Neuronal stem cell (in vitro differentiated cells): Measurements from ENCODE around the gene LMF1.

Source experiments
- DNase-seq: peaks from one replicate; pipeline ENCODE4 v3.0.0-alpha.2; 2013; ENCODE audit warnings: low spot score
- H2AFZ ChIP-seq: one replicate; pipeline ENCODE4 v1.6.1; 2013; ENCODE audit warnings: mild to moderate bottlenecking, low read length, inconsistent platforms
- H2AK5ac ChIP-seq: 2 replicates; pipeline ENCODE4 v1.6.1; 2013; ENCODE audit warnings: low read depth, mild to moderate bottlenecking, inconsistent platforms, low read length, moderate library complexity, mixed read lengths
- H2BK120ac ChIP-seq: 2 replicates; pipeline ENCODE4 v1.6.1; 2013; ENCODE audit warnings: low read depth, mild to moderate bottlenecking, inconsistent platforms, low read length, moderate library complexity, mixed read lengths
- H2BK12ac ChIP-seq: one replicate; pipeline ENCODE4 v1.6.1; 2013; ENCODE audit warnings: low read length, inconsistent platforms
- H2BK15ac ChIP-seq: 2 replicates; pipeline ENCODE4 v1.6.1; 2013; ENCODE audit warnings: mild to moderate bottlenecking, low read length, inconsistent platforms, mixed read lengths
- H2BK5ac ChIP-seq: one replicate; pipeline ENCODE4 v1.6.1; 2013; ENCODE audit warnings: inconsistent platforms, mild to moderate bottlenecking, low read length, moderate library complexity
- H3K14ac ChIP-seq: one replicate; pipeline ENCODE4 v1.6.1; 2013; ENCODE audit warnings: low read length, inconsistent platforms
- H3K18ac ChIP-seq: 2 replicates; pipeline ENCODE4 v1.6.1; 2013; ENCODE audit warnings: low read length, inconsistent platforms
- H3K23ac ChIP-seq: 2 replicates; pipeline ENCODE4 v1.6.1; 2013; ENCODE audit warnings: low read depth, mild to moderate bottlenecking, mixed read lengths, low read length, inconsistent platforms; ENCODE audit not compliant: poor library complexity
- H3K27ac ChIP-seq: replicated peaks from 3 replicates; pipeline ENCODE4 v1.5.1; 2013; ENCODE audit warnings: low read length, inconsistent platforms
- H3K27me3 ChIP-seq, 3 experiments: 2 replicates each; pipeline ENCODE4 v1.6.1; 2013; ENCODE audit warnings: low read length in 3 of 3, mild to moderate bottlenecking in 2 of 3, inconsistent platforms in 1 of 3, low read depth in 1 of 3, mixed read lengths in 1 of 3, moderate library complexity in 1 of 3; ENCODE audit not compliant: control insufficient read depth in 3 of 3, insufficient read depth in 3 of 3
- H3K36me3 ChIP-seq, 2 donors: replicated peaks in 1 of 2; 2 replicates each; pipeline ENCODE4 v1.6.1; 2013; ENCODE audit warnings: low read length in 2 of 2; ENCODE audit not compliant: control insufficient read depth in 2 of 2, insufficient read depth in 2 of 2
- H3K4ac ChIP-seq: 2 replicates; pipeline ENCODE4 v1.6.1; 2013; ENCODE audit warnings: inconsistent platforms, mild to moderate bottlenecking, low read length, moderate library complexity
- H3K4me1 ChIP-seq, 2 donors: 1 replicate in 1 of 2; 2 replicates in 1 of 2; pipeline ENCODE4 v1.6.1; 2013; ENCODE audit warnings: low read length in 2 of 2, low read depth in 1 of 2; ENCODE audit not compliant: control insufficient read depth in 2 of 2, insufficient read depth in 1 of 2
- H3K4me2 ChIP-seq: one replicate; pipeline ENCODE4 v1.6.1; 2013; ENCODE audit warnings: mild to moderate bottlenecking, low read length, inconsistent platforms; ENCODE audit not compliant: insufficient read depth, poor library complexity, severe bottlenecking
- H3K4me3 ChIP-seq, 2 donors: 2 replicates each; pipeline ENCODE4 v1.5.1; 2013; ENCODE audit warnings: low read length in 2 of 2, mild to moderate bottlenecking in 2 of 2, inconsistent platforms in 1 of 2, moderate library complexity in 1 of 2
- H3K79me1 ChIP-seq: one replicate; pipeline ENCODE4 v1.6.1; 2013; ENCODE audit warnings: low read depth, mild to moderate bottlenecking, inconsistent platforms, low read length, moderate library complexity
- H3K9ac ChIP-seq: one replicate; pipeline ENCODE4 v1.6.1; 2013; ENCODE audit warnings: mild to moderate bottlenecking, low read depth, low read length, inconsistent platforms; ENCODE audit not compliant: poor library complexity
- H3K9me3 ChIP-seq, 2 donors: replicated peaks in 1 of 2; 2 replicates each; pipeline versions ENCODE3 to v1.6.1; 2013; ENCODE audit warnings: low read length in 2 of 2, mild to moderate bottlenecking in 2 of 2, inconsistent platforms in 1 of 2, low read depth in 1 of 2, mixed read lengths in 1 of 2, moderate library complexity in 1 of 2; ENCODE audit not compliant: control insufficient read depth in 2 of 2, insufficient read depth in 1 of 2
- H4K8ac ChIP-seq: one replicate; pipeline ENCODE4 v1.6.1; 2013; ENCODE audit warnings: low read depth, mild to moderate bottlenecking, inconsistent platforms, low read length, moderate library complexity
- H4K91ac ChIP-seq: one replicate; pipeline ENCODE4 v1.6.1; 2013; ENCODE audit warnings: low read length, low read depth, mild to moderate bottlenecking, inconsistent platforms; ENCODE audit not compliant: poor library complexity
- WGBS, 2 donors: extraction: QIAGEN DNeasy Blood & Tissue Kit; methylation state at CpG; one replicate each; pipeline ENCODE4 v1.1.7; 2013; ENCODE audit warnings: missing lambda C conversion rate in 2 of 2, mixed read lengths in 1 of 2; ENCODE audit not compliant: insufficient read length in 2 of 2, insufficient replicate concordance in 1 of 2; ENCODE audit errors: extremely low coverage in 2 of 2; 5-methylcytosine and 5-hydroxymethylcytosine counted together

Gene LMF1

DNA sequence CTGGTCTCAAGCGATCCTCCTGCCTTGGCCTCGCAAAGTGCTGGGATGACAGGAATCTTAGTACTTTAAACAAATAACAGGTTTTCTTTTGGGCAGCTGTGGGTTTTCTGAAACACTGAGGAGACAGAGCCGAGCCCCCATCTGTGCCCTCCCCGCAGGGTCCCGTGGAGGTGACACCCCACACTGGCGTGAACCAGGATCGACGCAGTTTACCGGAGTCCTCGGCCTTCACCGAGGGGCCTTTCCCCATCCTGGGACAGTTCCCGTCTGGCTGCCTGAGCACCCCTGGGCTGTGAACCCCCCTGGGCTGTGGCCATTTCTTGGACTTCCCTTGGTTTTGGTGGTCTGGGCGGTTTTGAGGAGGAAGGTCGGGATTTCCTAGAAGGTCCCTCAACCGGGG lies 154.9 kb downstream of the LMF1 start:
- H2BK12ac ChIP-seq: no peak overlapping the region
- H3K27ac ChIP-seq: no peak overlapping the region
- H4K8ac ChIP-seq: no peak overlapping the region
- no peaks in the 10 kb centered on the region for H3K36me3 ChIP-seq
- H3K4ac ChIP-seq: no peak overlapping the region
- no peak overlapping the region for H3K9ac ChIP-seq
- peak overlapping the region; percentile 52 for H3K18ac ChIP-seq
- H3K4me1 ChIP-seq: peaks cover 2 to 5% of the 10 kb centered on the region in 2 donors
- no peak overlapping the region for H2AK5ac ChIP-seq
- peaks cover 2% of the 10 kb centered on the region for H3K79me1 ChIP-seq
- H2BK120ac ChIP-seq: no peak overlapping the region
- DNase-seq: no peak
- no peak overlapping the region for H3K4me3 ChIP-seq
- no peak overlapping the region for H3K4me2 ChIP-seq
- no CpG with 5 or more reads among the region's 15 CpGs for WGBS, 2 donors
- H4K91ac ChIP-seq: no peak overlapping the region
- peaks cover 0 to 6% of the 10 kb centered on the region in 2 donors for H3K9me3 ChIP-seq
- H2AFZ ChIP-seq: no peak overlapping the region
- H3K23ac ChIP-seq: peak overlapping the region; percentile 2
- no peak overlapping the region for H2BK15ac ChIP-seq
- H3K27me3 ChIP-seq: peaks cover 0 to 22% (median 6%) of the 10 kb centered on the region in 3 experiments
- peak overlapping the region; percentile 78 for H2BK5ac ChIP-seq
- no peak overlapping the region for H3K14ac ChIP-seq

DNA sequence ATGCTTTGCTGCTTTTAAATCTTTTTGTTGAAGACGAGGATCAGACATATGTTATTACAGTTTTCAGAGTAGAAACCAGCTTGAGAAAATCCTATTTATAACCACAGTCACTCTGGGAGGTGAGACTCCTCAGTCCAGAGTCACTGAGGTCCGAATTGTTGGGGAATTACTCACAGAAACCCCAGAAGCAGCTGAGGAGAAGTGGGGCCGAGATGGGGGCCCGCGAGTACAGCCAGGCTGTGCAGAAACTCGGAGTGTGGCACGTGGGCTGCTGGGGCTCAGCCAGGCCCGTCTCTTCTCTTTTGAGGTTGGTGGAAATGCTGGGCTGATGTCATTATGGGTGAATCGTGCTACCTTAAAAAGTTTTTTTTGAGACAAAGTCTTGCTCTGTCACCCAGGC lies 155.8 kb downstream of the LMF1 start:
- DNase-seq: no peak
- no peak overlapping the region for H4K91ac ChIP-seq

DNA sequence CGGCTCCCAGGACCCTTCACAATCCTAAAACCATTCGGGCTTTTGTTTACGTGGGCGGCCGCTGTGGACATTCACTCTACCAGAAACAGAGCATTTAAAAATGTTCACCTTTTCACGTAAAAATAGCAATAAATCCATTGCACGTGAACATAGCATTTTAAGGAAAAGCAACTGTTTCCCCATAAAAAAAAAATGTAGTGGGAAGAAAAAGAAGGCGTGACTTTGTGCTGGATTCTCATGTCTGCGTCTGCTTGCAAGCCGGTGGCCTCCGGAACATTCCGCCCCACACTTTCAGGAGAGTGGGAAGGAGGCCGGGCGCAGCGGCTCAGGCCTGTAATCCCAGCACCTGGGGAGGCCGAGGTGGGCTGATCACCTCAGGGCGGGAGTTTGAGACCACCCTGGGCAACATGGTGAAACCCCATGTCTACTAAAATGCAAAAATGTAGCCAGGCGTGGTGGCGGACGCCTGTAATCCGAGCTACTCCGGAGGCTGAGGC lies 156.8 kb downstream of the LMF1 start:
- H3K36me3 ChIP-seq: no peaks in the 10 kb centered on the region
- H3K14ac ChIP-seq: no peak overlapping the region
- H3K9me3 ChIP-seq: peaks cover 5 to 8% of the 10 kb centered on the region in 2 donors
- H3K27ac ChIP-seq: no peak overlapping the region
- H2AK5ac ChIP-seq: peak overlapping the region; percentile 28
- H3K4me1 ChIP-seq: peaks cover 2 to 5% of the 10 kb centered on the region in 2 donors
- no peak overlapping the region for H4K91ac ChIP-seq
- WGBS, 2 donors: no CpG with 5 or more reads among the region's 22 CpGs
- H3K18ac ChIP-seq: peak overlapping the region; percentile 52
- H2AFZ ChIP-seq: no peak overlapping the region
- H3K23ac ChIP-seq: peak overlapping the region; percentile 91
- no peak overlapping the region for H3K9ac ChIP-seq
- H3K79me1 ChIP-seq: peaks cover 3% of the 10 kb centered on the region
- H2BK15ac ChIP-seq: peak overlapping the region; percentile 26
- H3K4ac ChIP-seq: no peak overlapping the region
- H3K4me3 ChIP-seq: no peak overlapping the region
- H2BK120ac ChIP-seq: no peak overlapping the region
- H3K27me3 ChIP-seq: peaks cover 0 to 22% (median 6%) of the 10 kb centered on the region in 3 experiments
- peak overlapping the region; percentile 58 for H2BK12ac ChIP-seq
- H4K8ac ChIP-seq: no peak overlapping the region
- H2BK5ac ChIP-seq: no peak overlapping the region
- no peak overlapping the region for H3K4me2 ChIP-seq
- DNase-seq: no peak

More for the DNA sequence above, 155.8 kb downstream of the LMF1 start:
- Histone ChIP-seq H3K4ac (no peak overlapping the region), H3K18ac (no peak overlapping the region), H3K4me1 (peaks cover 2 to 5% of the 10 kb centered on the region in 2 donors), H4K8ac (no peak overlapping the region), H2AK5ac (no peak overlapping the region), H2BK12ac (no peak overlapping the region), H3K79me1 (peaks cover 3% of the 10 kb centered on the region), H3K36me3 (no peaks in the 10 kb centered on the region), H3K27ac (no peak overlapping the region), H3K14ac (no peak overlapping the region), H2BK15ac (no peak overlapping the region), H2BK120ac (no peak overlapping the region), H2BK5ac (no peak overlapping the region), H3K9ac (no peak overlapping the region), H3K4me3 (no peak overlapping the region), H3K9me3 (peaks cover 0 to 6% of the 10 kb centered on the region in 2 donors), H2AFZ (no peak overlapping the region), H3K4me2 (no peak overlapping the region), H3K27me3 (peaks cover 0 to 22% (median 6%) of the 10 kb centered on the region in 3 experiments), H3K23ac (no peak overlapping the region)
- no CpG with 5 or more reads among the region's 9 CpGs for WGBS, 2 donors

DNA sequence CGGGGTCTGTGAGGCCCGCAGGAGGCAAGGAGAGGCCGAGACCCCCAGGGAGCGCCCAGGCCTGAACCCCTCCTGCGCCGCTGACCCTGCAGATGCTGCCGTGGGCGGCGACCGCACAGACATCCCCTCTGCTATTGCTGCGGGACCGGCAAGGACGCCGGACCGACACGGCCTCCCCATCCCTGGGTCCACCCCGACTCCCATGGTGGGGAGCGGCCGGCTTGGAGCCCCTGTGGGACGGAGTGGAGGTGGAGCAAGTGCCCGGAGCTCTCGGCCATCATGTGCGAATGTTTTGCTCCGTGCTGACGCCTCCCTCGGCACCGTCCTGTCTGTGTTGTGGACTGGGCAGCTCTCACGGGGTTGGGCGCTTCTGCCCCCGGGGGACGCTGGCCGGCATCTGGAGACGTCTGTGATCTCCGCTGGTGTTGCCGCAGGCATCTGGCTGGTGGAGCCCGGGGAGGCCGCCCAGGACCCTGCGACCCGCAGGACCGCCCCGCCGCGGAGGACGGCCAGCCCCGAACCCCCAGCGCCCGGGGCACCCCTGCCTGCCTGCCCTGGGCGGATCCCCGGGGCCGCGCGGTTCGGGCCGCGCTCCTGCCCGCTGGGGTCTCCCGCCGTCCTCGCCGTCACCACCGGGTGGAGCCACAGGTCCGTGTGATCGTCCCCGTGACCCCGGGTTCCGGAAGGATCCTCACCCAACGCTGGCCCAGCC lies 157.4 kb downstream of the LMF1 start:
- Histone ChIP-seq H3K4me3 (no peak overlapping the region), H4K91ac (no peak overlapping the region), H3K9me3 (peaks cover 5 to 13% of the 10 kb centered on the region in 2 donors), H2BK5ac (peak overlapping the region; percentile 66), H3K79me1 (peaks cover 3% of the 10 kb centered on the region), H3K27me3 (peaks cover 0 to 22% (median 6%) of the 10 kb centered on the region in 3 experiments), H4K8ac (no peak overlapping the region), H3K4ac (no peak overlapping the region), H2AK5ac (peak overlapping the region; percentile 98), H3K18ac (peak overlapping the region; percentile 89), H3K36me3 (no peaks in the 10 kb centered on the region), H3K14ac (peak overlapping the region; percentile 63), H2BK15ac (peak overlapping the region; percentile 87), H3K9ac (peak overlapping the region; percentile 44), H2AFZ (peak overlapping the region; percentile 72), H3K4me1 (peaks cover 2 to 5% of the 10 kb centered on the region in 2 donors), H2BK120ac (peak overlapping the region; percentile 81), H3K4me2 (peak overlapping the region; percentile 83), H3K23ac (peak overlapping the region; percentile 91), H2BK12ac (peak overlapping the region; percentile 46), H3K27ac (no peak overlapping the region)
- no CpG with 5 or more reads among the region's 67 CpGs for WGBS, 2 donors
- DNase-seq: peak; percentile 49
